ENCODE measurements around the gene TCP11L2. TPM values are rescaled to one million over a fixed set of nuclear protein-coding genes. Genes with fewer than 3 reads are reported as not detected.
A peak's percentile ranks its signal among the peaks of the same experiment; 100 is the strongest.

TCP11L2 gene
- total and polyA plus RNA-seq, 9 of the 15 experiments (the other 6 are each of a cell fraction or from before 2014, with no cell fraction given): 0.39 to 4.5 (median 1.3) TPM

DNA sequence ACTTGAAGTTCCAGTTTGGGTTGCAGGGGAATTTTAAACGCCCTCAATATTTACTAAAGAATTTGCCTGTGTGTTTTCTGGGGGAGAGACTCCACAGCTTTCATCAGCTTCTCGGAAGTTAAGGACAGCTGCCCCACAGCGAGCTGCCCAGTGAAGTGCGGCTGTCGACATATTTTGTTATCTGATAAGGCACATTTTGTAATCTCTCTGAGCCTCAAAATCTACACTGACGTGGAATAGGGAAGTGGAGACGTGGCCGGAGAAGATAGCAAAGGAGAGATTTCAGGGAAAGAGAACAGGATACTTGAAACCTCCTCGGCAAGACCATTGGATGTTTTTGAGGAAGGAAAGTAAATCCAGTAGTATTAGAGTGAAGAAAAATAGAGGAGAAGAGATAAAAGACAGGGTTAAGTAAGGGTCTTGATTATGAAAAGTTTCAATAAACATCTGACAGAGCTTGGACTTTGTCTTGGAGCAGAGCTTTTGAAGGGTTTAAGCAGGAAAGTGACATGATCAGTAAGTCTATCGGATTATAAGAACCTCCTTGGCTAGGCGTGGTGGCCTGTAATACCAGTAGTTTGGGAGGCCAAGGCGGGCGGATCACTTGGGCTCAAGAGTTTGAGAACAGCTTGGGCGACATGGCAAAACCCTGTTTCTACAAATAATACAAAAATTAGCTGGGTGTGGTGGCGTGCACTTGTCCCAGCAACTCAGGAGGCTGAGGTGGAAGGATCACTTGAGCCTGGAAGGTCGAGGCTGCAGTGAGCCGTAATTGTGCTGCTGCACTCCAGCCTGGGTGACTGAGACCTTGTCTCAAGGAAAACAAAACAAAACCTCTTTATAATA is 56.1 kb downstream of the TCP11L2 start (continued):
- TF ChIP-seq NCOA1 (IDR thresholded peaks at IDR 0.05; ENCODE audit: low read depth) (peak; percentile 29; the same call in 1 of the 2 replicates), ZNF740 (CRISPR knock-in tag; IDR thresholded peaks at IDR 0.05) (no peak), ZNF740 (tag; IDR thresholded peaks at IDR 0.05) (no peak), ATF1 (CRISPR knock-in tag; IDR thresholded peaks at IDR 0.05) (no peak), ATF1 (tag; IDR thresholded peaks at IDR 0.05) (peak; percentile 83), FUS (optimal IDR thresholded peaks at IDR 0.05; ENCODE audit: low read depth, low read length) (no peak), ZNF277 (CRISPR knock-in tag; IDR thresholded peaks at IDR 0.05; ENCODE audit: borderline replicate concordance) (no peak), PHF8 (IDR thresholded peaks at IDR 0.05; ENCODE audit: borderline replicate concordance, low read length) (no peak), ETV1 (tag; conservative IDR thresholded peaks at IDR 0.05; ENCODE audit: low read depth) (peak; percentile 53), KLF1 (tag; IDR thresholded peaks at IDR 0.05) (no peak), ZNF695 (CRISPR knock-in tag; IDR thresholded peaks at IDR 0.05) (no peak), FOS (IDR thresholded peaks at IDR 0.05; ENCODE audit: extremely low read depth, insufficient read length) (no peak), ZNF143 (CRISPR knock-in tag; IDR thresholded peaks at IDR 0.05) (no peak), NFIC (IDR thresholded peaks at IDR 0.05) (peak; percentile 65), ZNF408 (CRISPR knock-in tag; IDR thresholded peaks at IDR 0.05; ENCODE audit: low read depth) (no peak), STAT5B (CRISPR knock-in tag; IDR thresholded peaks at IDR 0.05) (no peak), BCL6 (CRISPR knock-in tag; IDR thresholded peaks at IDR 0.05) (no peak), WHSC1 (IDR thresholded peaks at IDR 0.05; ENCODE audit: low read length) (no peak), ZNF589 (CRISPR knock-in tag; IDR thresholded peaks at IDR 0.05; ENCODE audit: low read depth) (peak; percentile 84)
- TF ChIP-seq, protein P1, sequence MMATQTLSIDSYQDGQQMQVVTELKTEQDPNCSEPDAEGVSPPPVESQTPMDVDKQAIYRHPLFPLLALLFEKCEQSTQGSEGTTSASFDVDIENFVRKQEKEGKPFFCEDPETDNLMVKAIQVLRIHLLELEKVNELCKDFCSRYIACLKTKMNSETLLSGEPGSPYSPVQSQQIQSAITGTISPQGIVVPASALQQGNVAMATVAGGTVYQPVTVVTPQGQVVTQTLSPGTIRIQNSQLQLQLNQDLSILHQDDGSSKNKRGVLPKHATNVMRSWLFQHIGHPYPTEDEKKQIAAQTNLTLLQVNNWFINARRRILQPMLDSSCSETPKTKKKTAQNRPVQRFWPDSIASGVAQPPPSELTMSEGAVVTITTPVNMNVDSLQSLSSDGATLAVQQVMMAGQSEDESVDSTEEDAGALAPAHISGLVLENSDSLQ (IDR thresholded peaks at IDR 0.05): peak; percentile 58
- TF ChIP-seq, protein P2, sequence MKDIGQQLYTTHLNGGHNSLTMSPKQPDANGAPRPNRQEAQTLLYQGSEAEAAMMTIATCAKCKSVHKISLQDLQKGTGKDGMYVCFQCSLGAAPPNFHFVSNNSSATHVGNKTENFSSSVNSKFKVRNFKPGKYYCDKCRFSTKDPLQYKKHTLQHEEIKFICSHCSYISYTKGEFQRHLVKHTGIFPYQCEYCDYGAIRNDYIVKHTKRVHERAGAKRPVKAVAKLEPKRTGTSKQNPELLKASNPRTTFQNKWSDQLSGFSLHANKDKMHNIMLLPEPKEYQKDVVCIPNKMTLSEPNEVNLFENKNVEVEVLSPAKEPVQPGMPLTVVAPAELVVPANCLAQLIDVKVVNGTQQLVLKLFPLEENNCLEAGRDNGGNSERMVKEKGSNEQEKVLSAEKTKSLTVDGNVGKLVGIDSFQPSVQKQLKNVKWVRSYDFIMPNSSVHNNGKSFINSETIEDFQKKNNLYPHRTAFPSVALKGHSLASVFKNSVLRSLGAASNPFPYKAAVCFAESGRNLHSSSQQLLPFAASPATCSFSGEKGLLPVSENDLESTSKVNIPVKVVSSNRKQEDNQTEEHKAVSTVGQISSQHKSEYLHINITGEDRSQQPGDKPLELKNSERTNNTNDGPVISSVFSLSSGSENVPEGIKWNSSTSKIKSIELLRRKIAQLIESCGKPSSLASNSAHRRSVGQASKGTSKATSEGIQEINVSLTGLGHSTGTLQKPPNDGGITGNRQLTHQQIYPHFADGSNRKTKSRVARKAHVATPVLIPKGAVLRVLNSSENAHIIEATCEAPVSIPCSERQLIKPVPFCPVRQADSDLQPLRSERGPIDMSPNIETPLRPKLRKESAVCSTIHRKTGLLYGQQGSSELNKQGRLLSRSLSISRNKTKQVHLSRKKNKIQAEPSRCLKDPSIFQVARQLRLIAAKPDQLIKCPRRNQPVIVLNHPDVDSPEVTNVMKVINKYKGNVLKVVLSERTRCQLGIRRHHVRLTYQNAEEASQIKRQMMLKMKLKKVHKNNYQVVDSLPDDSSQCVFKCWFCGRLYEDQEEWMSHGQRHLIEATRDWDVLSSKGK (CRISPR knock-in tag; IDR thresholded peaks at IDR 0.05): no peak
- TF ChIP-seq, protein P3, sequence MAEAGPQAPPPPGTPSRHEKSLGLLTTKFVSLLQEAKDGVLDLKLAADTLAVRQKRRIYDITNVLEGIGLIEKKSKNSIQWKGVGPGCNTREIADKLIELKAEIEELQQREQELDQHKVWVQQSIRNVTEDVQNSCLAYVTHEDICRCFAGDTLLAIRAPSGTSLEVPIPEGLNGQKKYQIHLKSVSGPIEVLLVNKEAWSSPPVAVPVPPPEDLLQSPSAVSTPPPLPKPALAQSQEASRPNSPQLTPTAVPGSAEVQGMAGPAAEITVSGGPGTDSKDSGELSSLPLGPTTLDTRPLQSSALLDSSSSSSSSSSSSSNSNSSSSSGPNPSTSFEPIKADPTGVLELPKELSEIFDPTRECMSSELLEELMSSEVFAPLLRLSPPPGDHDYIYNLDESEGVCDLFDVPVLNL (CRISPR knock-in tag; IDR thresholded peaks at IDR 0.05; ENCODE audit: low read depth): no peak
